Caco-2 (cell line): ENCODE data around the gene SCAPER. TPM values are rescaled to one million over a fixed set of nuclear protein-coding genes. Genes with fewer than 3 reads are reported as not detected.

Experiments used
- BruUV-seq: library from RNA; stranded (reverse); fragments of 400-500 nt; replicated peaks from 2 replicates; lab custom pipeline; 2021; lab: Mats Ljungman, UMichigan
- CTCF ChIA-PET: fragments of 300-600 bp; sonication (Branson Sonifier 250); formaldehyde crosslinking; loops from one replicate; lab custom pipeline; 2022; ENCODE audit warnings: antibody characterized with exemption; lab: Charles Lee
- POLR2A ChIA-PET: fragments of 300-600 bp; sonication (Branson Sonifier 250); formaldehyde crosslinking; loops from one replicate; lab custom pipeline; 2022; ENCODE audit warnings: antibody characterized with exemption; lab: Charles Lee
- DNase-seq, 2 experiments: peaks; one replicate each; pipeline versions ENCODE4 v3.0.0 to v3.0.0-alpha.2; 2020 to 2022
- H3K27me3 ChIP-seq: replicated peaks from 2 replicates; pipeline ENCODE4 v1.6.0; 2011; ENCODE audit warnings: low read length; ENCODE audit not compliant: control insufficient read depth, insufficient read depth
- H3K36me3 ChIP-seq: 2 replicates; pipeline ENCODE4 v1.5.1; 2011; ENCODE audit warnings: low read length; ENCODE audit not compliant: control insufficient read depth, insufficient read depth
- H3K4me1 ChIP-seq: fragments of 250-450 bp; sonication (Bioruptor Pico); 2 replicates; pipeline ENCODE4 v1.5.1; 2020; ENCODE audit warnings: mild to moderate bottlenecking
- H3K4me3 ChIP-seq: 2 replicates; pipeline ENCODE4 v1.5.1; 2011; ENCODE audit warnings: low read depth, mild to moderate bottlenecking, control low read depth, low read length
- H3K9me3 ChIP-seq: fragments of 250-450 bp; sonication (Bioruptor Pico); 2 replicates; pipeline ENCODE4 v1.5.1; 2020; ENCODE audit warnings: mild to moderate bottlenecking, moderate library complexity
- H3K27ac Mint-ChIP-seq: one replicate; pipeline ENCODE4 v1.8.0; 2022; ENCODE audit warnings: mixed read lengths; ENCODE audit not compliant: unreplicated experiment
- H3K27me3 Mint-ChIP-seq: one replicate; pipeline ENCODE4 v1.8.0; 2022; ENCODE audit warnings: mixed read lengths; ENCODE audit not compliant: insufficient read depth, unreplicated experiment
- H3K36me3 Mint-ChIP-seq: one replicate; pipeline ENCODE4 v1.8.0; 2022; ENCODE audit warnings: mild to moderate bottlenecking, mixed read lengths; ENCODE audit not compliant: insufficient read depth, unreplicated experiment
- H3K4me1 Mint-ChIP-seq: one replicate; pipeline ENCODE4 v1.8.0; 2022; ENCODE audit warnings: low read depth, mixed read lengths; ENCODE audit not compliant: unreplicated experiment
- H3K4me3 Mint-ChIP-seq: one replicate; pipeline ENCODE4 v1.8.0; 2022; ENCODE audit warnings: mild to moderate bottlenecking, moderate library complexity, mixed read lengths; ENCODE audit not compliant: unreplicated experiment
- H3K9me3 Mint-ChIP-seq: one replicate; pipeline ENCODE4 v1.8.0; 2022; ENCODE audit warnings: mixed read lengths; ENCODE audit not compliant: unreplicated experiment
- CTCF ChIP-seq, 2 experiments: fragments of 200-600 bp in 1 of 2; IDR thresholded peaks; 1 replicate in 1 of 2; 2 replicates in 1 of 2; pipeline versions ENCODE4 v1.5.1 to v1.8.0; 2011 to 2022; ENCODE audit warnings: antibody characterized with exemption in 1 of 2, control low read depth in 1 of 2, inconsistent platforms in 1 of 2, low read depth in 1 of 2, low read length in 1 of 2, mild to moderate bottlenecking in 1 of 2, moderate library complexity in 1 of 2; ENCODE audit not compliant: insufficient read depth in 1 of 2, severe bottlenecking in 1 of 2, unreplicated experiment in 1 of 2
- intact Hi-C: fragments of 100-400 bp; cut with micrococcal nuclease; formaldehyde crosslinking; loops from one replicate; pipeline ENCODE4 v1.10.0; 2022; ENCODE audit not compliant: unreplicated experiment
- total RNA-seq: library from RNA; stranded (reverse); gene quantifications from 2 replicates; pipeline ENCODE4 v1.2.3, GENCODE V29; 2022

Gene SCAPER
- total RNA-seq, 1 experiment from 2014 or later: 24.6 TPM

GRCh38 chr15:76803049-76803571 lies 102.0 kb downstream of the SCAPER start:
- Histone ChIP-seq H3K4me3 (no peak overlapping the region), H3K36me3 (no peaks in the 10 kb centered on the region; the same call in 1 of the 2 replicates), H3K27me3 (no peaks in the 10 kb centered on the region), H3K9me3 (no peaks in the 10 kb centered on the region), H3K4me1 (0 out of 2 replicates have a peak, but pooled peaks cover 4% of the 10 kb centered on the region)
- no TSS peak for BruUV-seq
- CTCF ChIA-PET: no interaction called here
- DNase-seq: no peak
- Mint-ChIP-seq H3K9me3 (no peaks in the 10 kb centered on the region), H3K36me3 (peaks cover 9% of the 10 kb centered on the region), H3K27me3 (no peaks in the 10 kb centered on the region), H3K27ac (no peak overlapping the region), H3K4me3 (no peak overlapping the region), H3K4me1 (no peaks in the 10 kb centered on the region)
- intact Hi-C loops: no loop called here
- TF ChIP-seq CTCF (IDR thresholded peaks at IDR 0.05; ENCODE audit: insufficient read depth in 1 of 2, low read depth in 1 of 2, low read length in 1 of 2, severe bottlenecking in 1 of 2, unreplicated experiment in 1 of 2): no peak
- POLR2A ChIA-PET: no interaction called here

- intact Hi-C loops: no loop called here
- DNase-seq: no peak
- no TSS peak for BruUV-seq
- Mint-ChIP-seq H3K9me3 (no peaks in the 10 kb centered on the region), H3K36me3 (peaks cover 15% of the 10 kb centered on the region), H3K4me3 (no peak overlapping the region), H3K27me3 (no peaks in the 10 kb centered on the region), H3K4me1 (no peaks in the 10 kb centered on the region), H3K27ac (no peak overlapping the region)
- H3K4me3 ChIP-seq: no peak overlapping the region
- no peaks in the 10 kb centered on the region for H3K27me3 ChIP-seq
- POLR2A ChIA-PET: no interaction called here
- TF ChIP-seq CTCF (IDR thresholded peaks at IDR 0.05; ENCODE audit: insufficient read depth in 1 of 2, low read depth in 1 of 2, low read length in 1 of 2, severe bottlenecking in 1 of 2, unreplicated experiment in 1 of 2): no peak
- H3K4me1 ChIP-seq: 0 out of 2 replicates have a peak, but pooled peaks cover 4% of the 10 kb centered on the region
- CTCF ChIA-PET: no interaction called here
- H3K36me3 ChIP-seq: no peaks in the 10 kb centered on the region; the same call in 1 of the 2 replicates
- H3K9me3 ChIP-seq: no peaks in the 10 kb centered on the region
These were observed 102.7 kb downstream of the SCAPER start for GRCh38 chr15:76802411-76802810.

- Histone ChIP-seq H3K36me3 (no peaks in the 10 kb centered on the region; the same call in 1 of the 2 replicates), H3K4me1 (0 out of 2 replicates have a peak, but pooled peaks cover 4% of the 10 kb centered on the region), H3K9me3 (no peaks in the 10 kb centered on the region), H3K4me3 (no peak overlapping the region), H3K27me3 (no peaks in the 10 kb centered on the region)
- no TSS peak for BruUV-seq
- H3K4me1 Mint-ChIP-seq: no peaks in the 10 kb centered on the region
- POLR2A ChIA-PET: no interaction called here
- CTCF ChIA-PET: no interaction called here
- H3K36me3 Mint-ChIP-seq: peaks cover 15% of the 10 kb centered on the region
- no peak for TF ChIP-seq CTCF (IDR thresholded peaks at IDR 0.05; ENCODE audit: insufficient read depth in 1 of 2, low read depth in 1 of 2, low read length in 1 of 2, severe bottlenecking in 1 of 2, unreplicated experiment in 1 of 2)
- no peak overlapping the region for H3K4me3 Mint-ChIP-seq
- H3K9me3 Mint-ChIP-seq: no peaks in the 10 kb centered on the region
- intact Hi-C loops: no loop called here
- no peaks in the 10 kb centered on the region for H3K27me3 Mint-ChIP-seq
- no peak overlapping the region for H3K27ac Mint-ChIP-seq
- DNase-seq: no peak
These were observed 105.4 kb downstream of the SCAPER start for GRCh38 chr15:76799760-76800159.
